Stimulated activated CD4-positive, alpha-beta T cell treated with anti-CD3 and anti-CD28 coated beads, Interleukin-4, amount 100 ng/mL, for 1 hour (primary cell): Measurements from ENCODE around the gene SLC25A5.
"Not testable (repeated sequence)": the region's sequence is repeated elsewhere in the genome, so short reads cannot be mapped to it uniquely, and the experiment has no call there.

Experiments used
- DNase-seq: peaks from one replicate; pipeline ENCODE4 v3.0.0-alpha.2; 2020

SLC25A5 gene

DNA sequence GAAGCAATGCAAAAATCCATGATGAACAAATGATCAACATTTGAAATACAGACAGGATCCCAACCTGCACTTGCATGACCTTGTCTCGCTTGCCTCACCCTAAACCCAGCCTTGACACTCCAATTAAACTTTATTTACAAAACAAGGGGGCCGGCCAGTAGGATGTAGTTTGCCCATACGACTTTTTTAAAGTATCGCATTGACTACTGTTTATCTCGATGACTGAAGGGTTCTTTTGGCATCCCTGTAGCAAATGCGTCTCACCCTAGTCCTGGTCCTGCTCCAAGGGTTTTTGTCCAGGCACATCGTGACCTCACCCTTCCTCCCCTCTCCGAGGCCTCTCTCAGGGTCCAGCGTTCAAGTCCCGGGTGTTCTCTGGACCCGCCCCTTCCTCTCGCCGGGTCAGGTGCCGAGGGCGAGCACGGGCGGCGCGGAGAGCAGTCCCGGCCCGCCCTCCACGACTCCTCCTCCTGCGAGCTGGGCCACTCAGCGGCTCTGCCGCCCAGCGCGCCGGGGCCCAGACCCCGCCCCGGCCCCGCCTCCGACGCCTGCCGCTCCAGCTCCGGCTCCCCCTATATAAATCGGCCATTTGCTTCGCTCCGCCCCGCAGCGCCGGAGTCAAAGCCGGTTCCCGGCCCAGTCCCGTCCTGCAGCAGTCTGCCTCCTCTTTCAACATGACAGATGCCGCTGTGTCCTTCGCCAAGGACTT, at the start of gene SLC25A5:
Gene SLC25A5 (plus strand): TSS at position 603 of the 709 bp plus-strand sequence. CDS start 72 bp downstream, at position 675.
- DNase-seq, result peak; percentile 82

DNA sequence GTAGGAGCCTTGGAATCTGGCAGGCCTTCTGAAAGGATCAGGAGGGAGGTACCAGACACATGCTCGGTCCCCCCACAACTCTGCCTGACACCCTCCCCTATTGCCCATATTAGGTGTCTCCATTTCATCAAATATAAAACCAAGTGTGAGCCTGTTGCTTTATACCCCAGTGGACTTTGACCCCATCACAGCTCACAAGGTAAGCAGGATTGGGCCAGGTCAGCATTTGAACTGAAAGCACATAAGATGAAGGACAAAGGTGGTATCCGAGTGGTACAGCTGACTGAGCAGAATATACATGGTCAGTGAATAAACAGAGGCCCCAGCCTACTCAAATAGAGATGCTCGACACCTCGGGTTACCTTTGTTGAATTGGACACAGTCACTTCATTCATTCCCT, 49.1 kb upstream of the SLC25A5 start:
- DNase-seq, result no peak

DNA sequence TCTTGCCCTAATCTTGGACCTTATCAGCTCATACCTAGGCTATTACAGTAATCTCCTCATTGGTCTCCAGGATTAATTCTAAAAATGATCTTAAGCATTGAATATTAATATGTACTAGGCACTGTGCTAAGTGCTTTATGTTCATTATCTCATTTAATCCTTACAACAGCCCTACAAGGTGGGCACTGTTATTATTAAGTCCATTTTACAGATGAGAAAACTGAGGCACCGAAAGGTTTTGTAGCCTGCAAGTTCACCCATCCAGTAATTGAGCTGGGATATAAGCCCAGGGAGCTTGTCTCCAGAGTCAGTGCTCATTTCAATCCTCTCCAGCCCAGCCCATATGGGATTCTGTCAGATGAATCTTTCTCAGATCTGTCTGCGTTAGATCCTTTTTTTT, 48.3 kb upstream of the SLC25A5 start:
- DNase-seq, result no peak

DNA sequence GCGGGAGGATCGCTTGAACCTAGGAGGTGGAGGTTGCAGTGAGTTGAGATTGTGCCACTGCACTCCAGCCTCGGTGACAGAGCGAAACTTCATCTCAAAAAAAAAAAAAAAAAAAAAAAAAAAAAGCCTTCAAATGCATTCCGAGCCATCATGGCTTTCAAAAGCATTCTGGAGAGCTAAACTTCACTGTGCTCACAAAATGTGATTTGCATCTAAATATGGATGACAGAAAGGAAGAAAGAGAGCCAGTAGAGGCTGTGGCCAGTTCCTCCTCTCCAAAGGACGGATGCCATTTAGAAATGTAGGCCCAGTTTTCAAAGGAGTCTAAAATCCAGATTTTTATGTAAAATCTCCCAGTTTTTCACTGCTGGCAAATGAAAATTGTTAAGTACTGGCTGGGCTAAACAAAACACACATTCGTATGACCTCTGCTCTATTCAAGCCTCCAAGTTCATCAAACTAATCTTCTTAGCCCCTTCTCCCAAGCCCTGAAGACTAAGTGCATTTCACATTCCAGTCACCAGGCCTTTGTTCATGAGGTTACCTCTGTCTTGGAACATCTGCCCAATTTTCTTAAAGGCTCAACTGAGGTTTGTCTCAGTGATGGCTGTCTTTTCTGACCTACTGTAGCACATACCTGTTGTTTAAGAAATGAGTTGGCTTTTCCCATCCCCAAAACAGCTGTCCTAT, 47.1 kb upstream of the SLC25A5 start:
- DNase-seq, result no peak

DNA sequence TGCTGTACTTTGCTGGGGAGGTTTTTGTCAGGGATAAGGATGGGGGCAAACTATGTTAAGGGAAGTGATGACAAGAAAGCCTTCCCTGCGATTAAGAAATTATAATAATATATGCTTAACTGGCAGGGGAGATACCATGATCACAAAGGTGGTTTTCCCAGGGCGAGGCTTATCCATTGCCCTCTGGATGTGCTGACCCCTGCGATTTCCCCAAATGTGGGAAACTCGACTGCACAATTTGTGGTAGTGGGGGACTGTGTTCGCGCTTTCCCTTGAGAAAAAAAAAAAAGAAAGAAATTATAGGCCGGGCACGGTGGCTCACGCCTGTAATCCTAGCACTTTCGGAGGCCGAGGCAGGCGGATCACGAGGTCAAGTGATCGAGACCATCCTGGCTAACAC, 44.6 kb upstream of the SLC25A5 start:
- no peak for DNase-seq

DNA sequence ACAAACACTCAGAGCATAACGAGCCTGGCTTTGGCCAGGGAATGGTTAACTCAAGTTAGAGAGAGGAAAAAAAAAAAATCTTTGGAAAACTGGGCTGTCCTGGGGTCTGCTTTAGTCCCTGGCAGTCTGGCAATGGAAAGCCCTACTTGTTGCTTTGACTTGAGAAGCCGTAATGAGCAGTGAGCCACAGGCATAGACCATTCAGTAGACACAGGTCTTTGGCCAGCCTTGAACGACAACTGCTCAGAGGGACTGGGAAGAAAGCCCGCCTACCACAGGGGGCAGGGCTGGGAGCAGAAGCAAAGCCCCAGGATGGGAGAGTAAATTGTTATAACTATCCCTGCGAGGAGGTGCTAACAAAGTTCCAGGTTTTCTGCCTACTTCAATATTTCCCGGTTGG, 43.2 kb upstream of the SLC25A5 start:
- DNase-seq, result no peak

DNA sequence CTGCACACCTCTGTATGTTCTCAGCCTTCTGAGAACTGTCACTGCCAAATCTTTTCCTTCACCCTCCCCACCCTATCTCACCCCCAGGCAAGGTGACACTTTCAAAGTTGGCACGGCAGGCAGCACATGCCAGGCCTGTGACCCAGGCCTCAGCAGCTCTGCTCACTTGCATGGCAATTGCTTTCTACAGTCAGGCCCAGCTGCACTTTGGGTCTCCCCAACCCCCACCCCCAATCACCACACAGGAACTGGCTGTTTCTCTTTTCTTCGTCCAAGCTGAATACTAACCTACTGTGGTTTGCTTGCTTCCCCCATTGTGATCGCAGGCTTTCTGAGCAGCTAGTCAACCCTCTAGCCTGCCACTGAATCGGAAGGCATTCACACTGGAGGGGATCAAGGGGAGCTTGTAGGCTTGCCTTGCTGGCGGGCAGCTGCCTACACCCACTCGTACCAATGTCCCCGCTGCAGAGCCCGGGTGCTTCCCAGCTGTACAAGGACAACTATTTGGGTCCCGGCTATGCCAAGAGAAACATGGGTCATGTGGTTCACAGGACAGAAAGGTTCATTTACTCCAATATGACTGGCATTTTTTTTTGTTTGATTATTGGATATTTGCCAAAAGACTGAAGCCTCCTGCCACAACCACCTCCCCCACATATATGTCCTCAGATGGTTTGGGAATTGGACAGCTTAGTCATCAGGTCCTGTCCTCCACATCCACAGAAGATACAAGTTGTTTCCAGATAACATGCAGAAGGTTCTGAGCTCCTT, 41.0 kb upstream of the SLC25A5 start:
- DNase-seq, result no peak

DNA sequence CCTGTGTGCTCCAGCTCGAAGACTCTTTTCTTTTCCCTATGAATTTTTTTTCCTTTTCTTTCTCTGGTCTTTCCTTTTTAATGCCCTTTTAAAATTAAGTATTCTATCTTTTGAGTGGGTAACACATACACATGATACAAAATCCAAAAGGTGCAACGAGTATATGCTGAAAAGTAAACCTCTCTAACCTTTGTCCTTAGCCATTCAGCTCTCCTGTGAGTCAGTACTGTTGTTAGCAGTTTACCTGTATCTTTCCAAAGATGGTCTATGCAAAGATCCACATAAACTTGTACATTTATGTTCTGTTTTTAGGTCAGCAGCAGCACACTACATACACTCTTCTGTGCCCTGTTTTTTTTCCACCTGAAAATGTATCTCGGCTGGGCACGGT, 40.5 kb upstream of the SLC25A5 start:
- DNase-seq, result no peak

DNA sequence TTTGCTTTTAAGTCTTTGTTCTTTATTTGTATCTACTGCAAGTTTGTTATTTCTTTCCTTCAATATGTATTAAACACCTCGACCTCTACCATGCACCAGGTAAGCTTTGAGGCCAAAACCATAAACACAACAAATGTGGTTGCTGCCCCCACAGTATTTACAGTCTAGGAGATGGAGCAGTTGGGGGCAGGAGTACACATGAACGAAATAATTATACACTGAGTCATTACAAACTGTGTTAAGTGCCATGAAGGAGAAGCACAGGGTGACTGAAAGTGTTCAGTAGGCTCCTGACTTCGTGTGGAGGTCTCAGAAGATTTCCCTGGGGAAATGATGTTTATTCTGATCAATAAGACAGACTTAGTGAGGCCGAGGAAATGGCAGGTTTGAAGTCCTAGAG, 38.8 kb upstream of the SLC25A5 start:
- no peak for DNase-seq

DNA sequence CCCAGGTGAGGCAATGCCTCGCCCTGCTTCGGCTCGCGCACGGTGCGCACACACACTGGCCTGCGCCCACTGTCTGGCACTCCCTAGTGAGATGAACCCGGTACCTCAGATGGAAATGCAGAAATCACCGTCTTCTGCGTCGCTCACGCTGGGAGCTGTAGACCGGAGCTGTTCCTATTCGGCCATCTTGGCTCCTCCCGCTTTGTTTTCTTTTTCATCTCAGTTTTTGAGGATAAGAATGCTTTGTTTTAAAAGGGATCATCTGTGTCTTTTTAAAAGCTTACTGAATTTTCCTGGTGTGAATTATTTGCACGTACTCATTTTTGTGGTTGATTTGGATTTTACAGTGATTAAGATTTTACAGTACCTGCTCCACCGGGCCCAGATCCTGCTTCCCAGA, 26.9 kb upstream of the SLC25A5 start:
- not testable (repeated sequence) for DNase-seq

DNA sequence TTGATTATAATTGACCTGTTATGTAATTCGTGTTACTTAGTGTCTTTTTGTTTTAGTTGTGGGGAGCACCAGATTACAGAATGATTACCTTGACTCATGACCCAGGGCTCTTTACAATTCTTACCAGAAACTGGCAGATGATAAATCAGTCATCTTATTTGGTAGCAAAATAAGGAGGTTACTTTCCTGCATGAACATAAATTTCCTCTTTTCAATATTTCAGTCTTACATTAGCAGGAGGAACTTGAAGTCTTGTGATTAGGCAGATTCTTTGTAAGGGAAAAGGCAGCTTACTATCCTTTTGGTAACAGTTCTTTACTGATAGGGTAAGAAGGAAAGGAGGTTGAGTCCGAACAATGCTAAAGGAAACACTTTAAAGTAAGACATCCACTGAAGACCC, 26.0 kb upstream of the SLC25A5 start:
- no peak for DNase-seq

DNA sequence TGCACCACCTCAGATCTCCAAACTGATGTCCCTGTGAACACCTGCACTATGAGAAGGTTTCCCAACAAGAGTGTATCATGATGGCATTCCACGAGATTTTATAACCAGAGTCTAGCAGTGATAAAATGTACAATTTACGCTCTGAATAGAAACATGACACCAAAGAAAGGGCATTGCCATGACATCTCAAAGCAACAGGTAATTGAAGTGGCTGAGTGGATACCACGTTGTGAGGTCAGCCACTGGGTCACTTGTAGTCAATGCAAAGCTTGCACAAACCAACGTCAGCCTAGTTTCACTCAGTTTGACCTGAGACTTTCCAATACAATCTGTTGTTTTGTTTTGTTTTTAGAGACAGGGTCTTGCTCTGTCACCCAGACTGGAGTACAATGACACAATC, 15.0 kb upstream of the SLC25A5 start:
- DNase-seq, result no peak

DNA sequence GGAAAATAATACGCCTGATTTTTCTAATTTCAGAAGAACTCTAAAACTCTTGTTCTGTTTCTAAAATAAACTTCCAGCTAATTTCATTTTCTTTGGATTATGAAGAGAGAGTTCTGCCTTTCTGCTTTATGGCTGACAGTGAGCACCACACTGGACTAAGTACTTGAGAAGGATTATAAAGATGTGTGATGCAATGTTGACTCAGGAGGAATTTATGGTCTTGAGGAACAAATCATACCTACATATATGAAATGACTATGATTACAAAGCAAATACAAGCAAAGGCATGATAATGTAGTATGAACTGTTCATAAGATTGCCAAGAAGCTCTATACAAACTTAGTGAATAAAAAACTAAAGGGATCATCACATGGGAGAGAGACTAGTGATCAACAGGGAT, 13.0 kb upstream of the SLC25A5 start:
- DNase-seq, result no peak

DNA sequence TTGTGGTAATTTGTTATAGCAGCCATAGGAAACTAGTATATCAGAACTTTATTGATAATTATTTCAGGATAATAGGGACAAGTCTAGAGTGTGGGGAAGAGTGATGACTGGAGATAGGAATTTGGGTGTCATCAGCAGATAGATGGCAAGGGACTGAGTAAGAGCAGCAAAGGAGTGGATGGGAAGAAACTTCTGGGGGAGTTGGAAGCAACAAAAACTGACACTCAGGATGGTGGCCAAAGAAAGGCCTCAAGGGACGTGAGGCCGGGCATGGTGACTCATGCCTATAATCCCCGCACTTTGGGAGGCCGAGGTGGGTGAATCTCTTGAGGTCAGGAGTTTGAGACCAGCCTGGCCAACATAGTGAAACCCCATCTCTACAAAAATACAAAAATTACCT, 9.1 kb upstream of the SLC25A5 start:
- no peak for DNase-seq

DNA sequence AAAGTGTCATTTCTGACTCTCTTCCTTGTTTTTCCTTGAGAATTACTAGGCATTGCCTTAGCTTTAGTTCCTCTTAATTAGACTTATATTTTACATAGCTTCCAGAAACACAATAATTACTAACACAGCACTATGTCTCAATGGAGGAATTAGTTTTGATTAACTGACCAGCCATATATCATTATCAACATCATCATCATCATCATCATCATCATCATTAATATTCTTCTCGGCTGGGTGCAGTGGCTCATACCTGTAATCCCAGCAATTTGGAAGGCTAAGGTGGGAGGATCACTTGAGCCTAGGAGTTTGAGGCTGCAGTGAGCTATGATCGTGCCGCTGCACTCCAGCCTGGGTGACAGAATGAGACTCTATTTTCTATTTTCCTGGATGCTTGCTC, 2.7 kb upstream of the SLC25A5 start:
- DNase-seq, result no peak

DNA sequence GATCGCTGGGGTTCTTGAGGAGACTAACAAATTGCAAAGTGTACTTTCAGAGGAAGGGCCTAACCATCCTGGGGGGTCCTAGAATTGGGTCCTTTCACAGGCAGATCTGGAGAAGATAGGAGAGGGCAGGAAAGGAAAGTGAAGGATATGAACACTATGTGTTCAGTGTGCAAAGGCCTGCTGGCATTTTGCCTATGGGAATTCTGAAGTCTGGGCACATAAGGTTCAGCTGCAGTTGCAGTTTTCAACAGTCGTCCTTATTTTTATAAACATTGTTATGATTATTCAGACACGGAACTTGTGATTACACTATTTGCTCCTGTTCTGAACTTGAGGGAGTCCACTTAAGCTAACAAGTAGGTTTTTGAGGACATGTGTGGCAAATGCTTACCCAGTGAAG, 1.3 kb upstream of the SLC25A5 start:
- no peak for DNase-seq

DNA sequence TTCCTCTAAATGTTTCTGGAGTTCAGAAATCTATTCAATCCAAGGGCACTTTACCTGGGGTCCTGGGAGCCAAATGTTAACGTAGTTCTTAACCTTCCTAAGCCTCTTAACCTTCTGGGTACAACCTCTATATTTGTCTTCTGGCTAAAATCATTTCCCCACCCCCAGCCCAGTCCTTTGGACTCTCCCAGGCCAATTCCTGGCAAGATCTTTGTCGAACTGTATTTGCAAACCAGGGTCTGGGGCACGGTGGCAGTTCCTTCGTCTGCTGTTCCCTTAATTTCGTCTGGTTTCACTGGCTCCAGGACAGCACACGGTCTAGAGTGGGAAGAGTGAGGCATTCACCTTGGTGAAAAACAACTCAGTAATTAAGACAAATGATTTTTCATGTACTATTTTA, 811 bp upstream of the SLC25A5 start:
- DNase-seq, result no peak

DNA sequence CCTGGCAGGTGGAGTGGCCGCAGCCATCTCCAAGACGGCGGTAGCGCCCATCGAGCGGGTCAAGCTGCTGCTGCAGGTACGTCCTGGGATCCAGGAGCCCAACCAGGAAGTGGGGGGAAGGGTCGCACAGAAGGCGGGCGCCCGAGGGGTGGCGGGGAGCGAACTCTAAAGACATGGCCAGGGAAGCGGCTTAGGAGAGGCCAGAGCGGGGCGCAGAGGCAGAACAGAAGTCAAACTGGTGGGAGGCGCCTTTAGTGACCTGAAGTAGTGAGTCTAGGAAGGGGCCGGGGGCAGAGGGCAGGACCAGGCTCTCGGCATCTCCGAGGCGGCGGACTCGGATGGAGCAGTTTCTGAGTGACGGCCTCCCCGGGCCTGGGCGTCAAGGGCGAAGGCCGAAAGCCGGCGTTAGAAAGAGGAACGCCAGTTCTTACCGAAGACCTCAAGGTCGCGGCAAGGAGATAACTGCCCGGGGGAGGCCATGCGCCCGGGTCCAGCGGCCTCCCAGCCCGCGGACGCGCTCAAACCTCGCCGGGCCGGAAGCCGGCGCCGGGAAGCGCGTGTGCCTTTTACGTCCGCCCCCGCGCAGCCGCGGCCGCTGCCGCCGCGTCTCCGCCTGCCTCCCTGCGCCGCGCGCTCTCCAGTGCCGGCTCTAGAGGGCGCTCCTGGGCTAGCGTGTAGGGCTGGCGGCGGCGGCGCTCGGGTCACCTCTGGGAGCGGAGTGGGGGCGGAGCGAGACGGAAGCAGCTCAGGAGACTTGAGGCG, 488 bp downstream of the SLC25A5 start:
- peak; percentile 90 for DNase-seq

DNA sequence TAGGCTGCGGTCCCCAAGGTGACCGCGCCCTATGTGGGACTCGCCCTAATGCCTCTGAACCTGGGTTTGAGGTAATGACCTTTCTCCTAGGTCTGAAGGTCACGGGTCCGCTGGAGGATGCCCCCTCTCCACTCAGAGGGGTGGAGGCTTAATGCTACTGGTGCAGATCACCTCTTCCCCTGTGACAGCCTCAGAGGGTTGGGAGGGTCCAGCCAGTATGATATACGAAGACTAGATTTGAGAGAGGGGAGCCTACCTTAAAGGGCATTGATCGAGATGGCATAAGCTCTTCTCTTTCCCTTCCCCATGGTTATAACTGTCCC, 1.0 kb downstream of the SLC25A5 start:
- DNase-seq, result no peak

DNA sequence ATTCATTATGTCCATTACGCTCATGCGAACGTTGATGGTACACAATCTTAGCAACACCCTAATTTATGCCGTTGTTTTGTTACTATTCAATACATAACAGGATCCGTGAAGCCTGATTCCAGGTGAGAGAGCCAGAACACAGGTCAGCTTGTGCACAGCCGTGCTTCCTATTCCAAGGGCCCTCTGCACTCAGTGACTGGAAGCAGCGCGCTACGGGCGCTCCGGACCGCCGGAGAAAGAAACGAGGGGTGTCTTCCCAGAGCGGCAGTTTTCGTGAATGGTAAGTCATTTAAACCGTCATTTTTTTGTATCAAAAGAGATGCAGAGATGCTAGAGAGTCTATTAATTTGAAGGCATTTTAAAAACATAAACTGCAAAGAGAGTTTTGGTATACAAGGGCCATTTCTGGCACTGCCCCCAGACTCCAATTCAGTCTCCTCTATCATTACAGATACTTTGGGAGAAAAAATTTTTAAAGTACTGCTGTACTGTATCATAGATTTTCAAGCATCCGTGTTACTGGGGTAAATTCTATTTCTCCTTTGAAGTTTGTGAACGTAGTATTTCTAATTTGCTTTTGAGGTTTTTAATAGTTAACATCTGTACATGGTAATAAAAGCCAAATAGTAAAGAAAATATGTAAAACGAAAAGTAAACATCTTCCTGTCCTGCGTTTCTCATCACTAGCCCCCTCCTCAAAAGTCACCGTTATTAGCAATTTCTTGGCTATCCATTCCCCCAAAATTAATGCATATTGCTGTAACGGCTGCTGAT, 6.6 kb downstream of the SLC25A5 start:
- DNase-seq, result no peak

DNA sequence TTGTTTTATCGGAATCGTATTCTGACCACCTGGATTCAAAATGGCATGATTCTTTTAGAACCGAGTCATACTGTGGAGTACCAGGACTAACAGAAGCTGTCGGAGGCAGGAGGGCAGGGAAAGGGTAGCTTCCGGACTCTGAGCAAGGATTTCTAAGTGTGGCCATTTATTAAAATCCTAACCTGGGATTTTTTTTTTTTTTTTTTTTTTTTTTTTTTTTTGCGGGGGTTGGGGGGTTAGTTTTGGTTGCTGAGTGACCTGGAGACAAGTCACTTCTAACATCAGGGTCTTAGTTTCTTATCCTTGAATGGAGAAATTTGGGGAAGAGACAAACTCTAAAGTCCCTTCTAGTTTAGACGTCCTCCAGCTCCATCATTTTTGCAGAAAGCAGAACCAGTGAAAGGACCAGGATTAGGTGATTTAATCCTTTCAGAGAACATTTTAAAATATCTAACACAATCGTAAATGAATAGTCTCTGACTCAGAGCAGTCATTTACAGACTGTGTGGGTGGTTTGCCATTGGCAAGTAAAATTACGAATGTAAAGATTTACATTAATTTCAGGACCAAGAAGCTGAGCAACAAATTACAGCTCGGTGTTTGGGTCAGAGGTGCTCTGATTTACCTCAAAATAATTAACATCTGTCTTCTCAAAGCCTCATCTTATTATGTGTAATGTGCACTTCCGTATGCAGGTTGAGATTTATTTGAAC, 7.3 kb downstream of the SLC25A5 start:
- DNase-seq, result no peak

DNA sequence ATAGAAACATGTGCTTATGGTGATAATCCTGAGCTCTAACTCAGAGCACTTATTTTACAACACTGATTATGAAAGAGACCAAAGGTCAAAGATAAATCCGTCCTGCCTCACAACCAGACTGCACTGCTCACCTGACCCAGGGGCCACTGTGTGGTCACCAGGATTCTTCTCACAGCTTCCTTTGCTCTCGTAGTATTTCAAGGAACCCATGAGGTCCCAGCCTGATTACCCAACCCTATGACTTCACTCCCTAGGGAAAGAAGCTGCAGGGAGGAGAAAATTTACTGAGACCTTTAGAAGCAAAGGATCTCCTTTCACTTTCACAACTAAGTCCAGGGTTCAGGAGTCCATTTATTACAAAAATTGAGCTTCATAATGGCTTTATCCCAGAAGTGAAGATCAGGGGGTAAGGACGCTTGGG, 9.6 kb downstream of the SLC25A5 start:
- no peak for DNase-seq
